Activated effector memory CD4-positive, alpha-beta T cell treated with Interleukin-2 at 50 U/mL for 16 hours (primary cell): Measurements from ENCODE around the gene OR2A12.
"Not testable (repeated sequence)": the region's sequence is repeated elsewhere in the genome, so short reads cannot be mapped to it uniquely, and the experiment has no call there.

Experiments
- DNase-seq: peaks from one replicate; pipeline ENCODE4 v3.0.0-alpha.2; 2020

OR2A12 gene, protein sequence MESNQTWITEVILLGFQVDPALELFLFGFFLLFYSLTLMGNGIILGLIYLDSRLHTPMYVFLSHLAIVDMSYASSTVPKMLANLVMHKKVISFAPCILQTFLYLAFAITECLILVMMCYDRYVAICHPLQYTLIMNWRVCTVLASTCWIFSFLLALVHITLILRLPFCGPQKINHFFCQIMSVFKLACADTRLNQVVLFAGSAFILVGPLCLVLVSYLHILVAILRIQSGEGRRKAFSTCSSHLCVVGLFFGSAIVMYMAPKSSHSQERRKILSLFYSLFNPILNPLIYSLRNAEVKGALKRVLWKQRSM

DNA sequence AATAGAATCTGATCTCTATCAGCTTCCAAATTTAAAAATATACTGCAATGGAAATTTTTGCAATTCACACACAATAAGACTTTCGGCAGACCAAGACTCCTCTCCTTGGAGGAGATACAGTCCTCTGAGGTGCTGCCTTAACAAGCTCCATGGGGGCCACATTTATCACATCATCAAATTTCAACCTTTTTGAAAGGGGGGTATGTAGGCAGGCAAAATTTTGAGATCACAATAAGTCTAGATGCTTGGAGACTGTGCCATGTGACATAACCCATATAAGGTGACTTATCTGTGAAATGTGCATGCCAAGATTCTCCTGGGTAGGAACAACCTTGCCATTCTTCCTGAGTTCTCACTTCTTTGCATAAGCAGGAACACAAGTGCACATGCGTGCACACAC, at the start of gene OR2A12:
Gene OR2A12 (plus strand): TSS at position 301 of the 400 bp plus-strand sequence. CDS start 8,830 bp downstream, outside the sequence.
- DNase-seq: no peak

DNA sequence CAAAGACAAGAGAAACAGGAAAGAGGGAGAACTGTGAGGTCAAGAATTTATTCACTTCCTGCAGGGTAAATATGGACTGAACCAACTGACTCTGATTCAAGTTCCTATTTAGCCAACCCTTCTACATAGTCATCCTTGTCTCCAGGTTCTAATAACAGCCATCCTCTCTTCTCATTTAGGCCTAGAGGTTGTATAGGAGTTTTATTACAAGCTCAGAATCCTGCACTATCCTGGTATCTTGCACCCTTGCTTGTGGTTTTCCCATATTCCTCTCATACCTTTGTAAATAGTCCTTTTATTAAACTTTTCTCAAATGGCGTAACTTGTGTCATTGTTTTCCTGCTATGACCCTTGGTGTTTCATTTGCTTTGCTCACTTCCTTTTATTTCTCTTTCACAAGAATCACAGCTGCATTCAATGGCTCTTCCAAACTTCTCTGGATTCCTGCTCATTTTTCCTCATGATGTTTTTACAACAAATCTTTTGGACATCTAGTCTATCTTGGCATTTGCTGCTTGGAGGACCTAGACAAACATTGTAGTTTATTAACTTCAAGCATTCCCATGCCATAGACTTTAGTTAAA, 49.7 kb upstream of the OR2A12 start:
- no peak for DNase-seq

DNA sequence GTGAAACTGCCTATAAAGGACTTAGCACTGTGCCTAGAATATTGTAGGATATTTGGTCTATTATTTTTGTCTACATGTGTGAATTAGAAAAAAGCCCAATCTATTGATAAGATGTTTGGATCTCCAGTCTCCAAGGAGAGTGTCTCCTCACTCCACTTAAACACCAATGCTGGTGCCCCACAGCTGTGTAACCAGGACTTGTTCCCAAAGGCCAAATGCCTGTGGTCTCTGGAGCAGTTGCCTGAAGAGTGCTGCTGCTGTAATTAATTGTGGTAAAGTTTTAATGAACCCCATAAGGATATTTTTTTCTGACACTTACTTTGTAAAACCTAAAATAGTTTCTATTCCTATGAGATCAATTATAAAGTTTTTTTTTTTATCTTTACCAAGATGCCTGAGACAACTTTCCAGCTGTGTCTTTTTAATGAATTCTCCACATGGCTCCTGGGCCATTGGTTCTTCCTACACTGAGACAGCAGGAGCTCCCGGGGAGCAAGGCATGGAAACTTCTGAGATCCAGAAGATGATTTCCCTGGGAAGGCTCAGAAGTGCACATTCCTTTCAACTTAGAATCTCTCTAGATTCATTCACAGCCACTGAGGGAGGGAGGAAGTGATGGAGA, 48.6 kb upstream of the OR2A12 start:
- DNase-seq: no peak

DNA sequence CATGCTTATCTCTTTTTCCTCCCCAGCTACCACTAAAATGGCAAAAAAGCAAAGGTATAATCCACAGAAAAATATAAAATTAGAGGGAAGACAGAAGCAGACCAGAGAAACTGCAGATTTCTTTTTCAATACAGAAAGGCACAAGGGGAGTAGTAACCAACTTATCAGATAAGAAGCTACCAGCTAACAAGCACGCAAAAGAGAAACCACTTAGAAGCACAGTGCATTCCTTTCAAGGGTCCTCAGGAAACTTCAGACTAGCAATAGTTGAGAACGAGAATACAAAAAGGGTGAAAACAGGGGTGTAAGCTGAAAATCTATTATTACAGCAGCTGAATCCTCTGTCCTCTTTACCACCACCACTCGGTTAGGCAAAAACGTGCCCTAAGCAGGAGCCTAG, 47.2 kb upstream of the OR2A12 start:
- no peak for DNase-seq

DNA sequence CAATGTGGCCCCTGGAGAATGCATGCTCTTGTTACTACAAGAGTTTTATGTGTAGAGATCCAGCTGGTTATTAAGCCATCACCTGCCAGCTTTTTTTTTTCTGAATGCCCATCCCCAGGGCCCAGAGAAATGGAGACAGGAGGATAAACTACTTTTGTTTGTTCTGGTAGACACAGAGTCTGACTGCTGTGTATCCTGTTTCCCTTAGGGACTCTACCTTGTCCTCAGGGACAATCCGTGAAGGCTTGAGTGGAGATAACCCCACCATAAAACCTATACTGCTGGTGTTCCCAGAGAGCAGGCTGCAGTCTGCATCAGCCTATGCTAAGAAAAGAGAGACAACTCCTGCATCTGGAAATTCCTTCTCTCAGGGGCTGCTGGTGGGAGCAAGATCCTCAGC, 37.4 kb upstream of the OR2A12 start, which contains the start of gene OR2A5:
Gene OR2A5 (plus strand): TSS at position 301 of the 400 bp plus-strand sequence. CDS start 1,454 bp downstream, outside the sequence.
- DNase-seq: no peak

DNA sequence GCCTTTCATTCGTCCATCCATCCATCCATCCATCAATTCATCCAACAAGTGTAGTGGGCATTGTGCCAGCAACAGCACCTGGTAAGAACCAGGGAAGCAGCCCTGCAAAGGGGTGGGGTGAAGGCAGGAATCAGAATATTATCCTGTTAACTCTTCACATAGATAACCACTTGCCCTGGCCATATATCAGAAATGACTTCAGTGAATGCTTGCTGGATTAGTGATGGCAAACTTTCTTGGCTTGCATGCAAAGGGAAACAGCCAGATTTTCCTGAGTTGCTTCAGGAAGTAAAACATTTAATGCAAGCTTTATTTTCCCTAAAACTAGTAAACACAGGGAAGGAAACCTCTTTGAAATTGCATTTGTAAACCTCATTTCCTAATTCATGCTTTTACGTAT, 36.6 kb upstream of the OR2A12 start:
- no peak for DNase-seq

DNA sequence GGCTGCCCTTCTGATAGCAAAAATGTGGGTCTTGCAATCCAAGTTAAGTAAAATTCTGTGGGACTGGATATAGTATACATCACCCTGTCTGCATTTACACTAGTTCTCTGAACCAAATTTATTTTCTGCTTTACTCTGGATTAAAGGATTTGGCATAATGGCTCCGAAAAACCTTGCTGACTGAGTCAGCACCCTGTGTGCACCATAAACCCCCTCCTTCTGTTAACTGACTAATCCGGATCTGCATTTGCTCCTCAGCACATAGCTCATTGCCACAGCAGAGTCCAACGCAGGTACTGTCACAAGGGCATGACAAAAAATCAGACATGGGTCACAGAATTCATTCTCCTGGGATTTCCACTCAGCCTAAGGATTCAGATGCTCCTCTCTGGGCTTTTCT, 36.0 kb upstream of the OR2A12 start:
- DNase-seq: no peak

DNA sequence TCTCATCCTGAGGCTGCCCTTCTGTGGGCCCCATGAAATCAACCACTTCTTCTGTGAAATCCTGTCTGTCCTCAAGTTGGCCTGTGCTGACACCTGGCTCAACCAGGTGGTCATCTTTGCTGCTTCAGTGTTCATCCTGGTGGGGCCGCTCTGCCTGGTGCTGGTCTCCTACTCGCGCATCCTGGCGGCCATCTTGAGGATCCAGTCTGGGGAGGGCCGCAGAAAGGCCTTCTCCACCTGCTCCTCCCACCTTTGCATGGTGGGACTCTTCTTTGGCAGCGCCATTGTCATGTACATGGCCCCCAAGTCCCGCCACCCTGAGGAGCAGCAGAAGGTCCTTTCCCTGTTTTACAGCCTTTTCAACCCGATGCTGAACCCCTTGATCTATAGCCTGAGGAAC, 35.2 kb upstream of the OR2A12 start:
- DNase-seq: not testable (repeated sequence)

DNA sequence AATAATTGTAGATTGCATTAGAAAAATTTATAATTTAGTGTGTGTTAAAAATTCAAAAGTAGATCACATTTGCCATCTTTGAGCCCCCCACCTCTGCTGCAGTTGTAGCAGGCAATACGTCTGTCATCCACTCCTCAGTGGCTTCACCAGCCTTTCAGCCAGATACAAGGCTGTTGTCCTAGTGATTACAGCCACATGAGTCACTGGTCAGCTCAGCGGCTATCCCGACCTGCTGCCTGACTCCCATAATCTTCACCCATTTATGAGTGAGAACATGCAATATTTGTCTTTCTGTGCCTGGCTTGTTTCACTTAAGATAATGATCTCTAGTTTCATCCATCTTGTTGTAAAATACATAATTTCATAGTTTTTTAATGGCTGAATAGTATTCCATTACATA, 28.1 kb upstream of the OR2A12 start:
- no peak for DNase-seq

DNA sequence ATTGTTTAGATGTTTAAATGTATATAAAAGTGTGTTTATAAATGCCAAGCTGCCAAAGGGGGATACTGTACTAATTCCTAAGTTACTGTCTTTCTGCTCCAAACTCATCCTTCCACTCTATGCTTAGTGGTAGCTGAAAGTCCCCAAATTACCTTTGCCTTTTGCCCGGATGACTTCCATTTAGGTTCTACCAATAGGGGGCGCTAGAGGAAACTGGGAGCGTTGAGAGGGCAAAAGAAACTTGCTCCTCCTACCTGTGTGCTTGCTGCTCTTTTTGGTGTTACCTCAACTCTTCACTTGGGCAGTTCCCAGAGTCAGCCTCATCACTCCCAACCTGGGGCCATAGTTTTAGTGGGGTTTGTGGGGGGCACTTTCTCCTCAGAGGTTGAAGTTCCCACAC, 22.4 kb upstream of the OR2A12 start:
- DNase-seq: no peak

DNA sequence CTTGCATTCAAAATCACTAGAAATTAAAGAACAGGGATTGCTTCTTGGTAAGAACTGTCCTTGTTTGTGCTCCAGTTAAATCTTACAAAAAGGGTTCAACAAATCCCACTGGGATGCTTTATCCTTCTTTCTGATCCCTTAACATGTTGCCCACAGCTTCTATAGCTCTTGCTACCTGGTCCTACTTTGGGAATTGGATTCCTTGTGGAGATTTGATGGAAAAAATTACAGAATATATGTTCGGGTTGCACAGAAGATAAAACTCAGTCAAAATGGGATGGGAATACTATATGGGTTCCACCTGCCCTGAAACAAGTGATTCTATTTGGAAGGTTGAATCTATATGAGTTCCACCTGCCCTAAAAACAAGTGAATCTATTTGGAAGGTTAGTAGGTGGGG, 16.6 kb upstream of the OR2A12 start, which contains the start of gene OR2A25:
Gene OR2A25 (plus strand): TSS at position 301 of the 400 bp plus-strand sequence. CDS start 4,409 bp downstream, outside the sequence.
- no peak for DNase-seq

DNA sequence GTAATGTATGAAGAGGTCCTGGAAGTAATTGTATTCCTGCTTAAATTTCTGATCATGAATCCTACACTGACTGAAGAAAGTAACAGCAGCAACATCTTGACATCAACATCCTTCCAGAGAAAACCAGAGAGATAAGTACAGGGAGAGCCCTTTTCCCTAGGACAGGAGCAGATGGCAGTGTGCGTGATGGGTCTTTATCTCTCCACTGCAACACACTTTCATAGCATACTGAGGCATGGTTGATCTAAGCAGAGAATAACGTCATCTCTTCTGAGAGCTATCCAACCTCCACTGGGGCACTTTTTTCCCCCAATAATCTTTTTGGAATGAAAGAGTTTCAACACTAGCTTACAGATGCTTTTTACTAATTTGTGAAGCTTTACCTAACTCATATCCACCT, 16.1 kb upstream of the OR2A12 start:
- DNase-seq: no peak

DNA sequence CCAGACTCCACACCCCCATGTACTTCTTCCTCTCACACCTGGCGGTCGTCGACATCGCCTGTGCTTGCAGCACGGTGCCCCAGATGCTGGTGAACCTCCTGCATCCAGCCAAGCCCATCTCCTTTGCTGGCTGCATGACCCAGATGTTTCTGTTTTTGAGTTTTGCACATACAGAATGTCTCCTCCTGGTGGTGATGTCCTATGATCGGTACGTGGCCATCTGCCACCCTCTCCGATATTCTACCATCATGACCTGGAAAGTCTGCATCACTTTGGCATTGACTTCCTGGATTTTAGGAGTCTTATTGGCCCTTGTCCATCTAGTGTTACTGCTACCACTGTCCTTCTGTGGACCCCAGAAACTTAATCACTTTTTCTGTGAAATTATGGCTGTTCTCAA, 11.7 kb upstream of the OR2A12 start:
- no peak for DNase-seq

DNA sequence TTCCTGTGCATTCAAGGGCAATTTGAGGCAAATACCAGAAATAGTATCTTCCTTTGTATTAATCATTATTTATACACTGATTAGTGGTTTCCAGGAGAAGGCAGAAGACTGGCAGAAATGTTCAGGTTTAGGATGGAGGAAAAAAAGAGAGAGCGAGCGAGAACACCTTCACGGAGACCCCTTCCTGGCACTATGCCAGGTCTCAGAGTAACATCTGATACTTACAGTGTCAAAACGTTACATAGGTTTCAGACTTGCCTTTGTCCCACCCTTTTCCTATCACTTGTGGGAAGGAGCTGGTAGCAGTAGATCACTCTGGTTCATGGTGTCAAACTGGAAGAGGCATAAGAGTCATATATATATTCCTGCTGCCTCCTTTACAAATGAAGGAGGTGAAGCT, 652 bp downstream of the OR2A12 start:
- DNase-seq: no peak

DNA sequence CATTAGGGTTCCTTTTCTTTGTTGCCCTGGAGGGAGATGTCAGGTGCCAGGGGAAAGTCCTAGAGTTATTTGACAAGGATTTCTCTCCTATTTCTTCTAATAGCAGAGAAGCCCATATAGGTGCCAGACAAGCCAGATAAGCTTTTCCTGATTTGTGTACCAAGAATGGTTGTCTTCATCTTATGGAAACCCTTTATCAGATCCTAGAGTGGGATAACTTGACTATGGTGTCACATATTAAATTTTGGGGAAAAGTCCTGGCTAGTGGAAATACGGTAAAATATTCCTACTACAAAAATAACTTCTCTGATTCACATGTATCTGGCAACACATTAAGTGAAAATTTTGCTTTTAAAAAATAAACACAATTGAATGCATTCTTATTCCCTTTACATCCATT, 1.2 kb downstream of the OR2A12 start:
- no peak for DNase-seq

DNA sequence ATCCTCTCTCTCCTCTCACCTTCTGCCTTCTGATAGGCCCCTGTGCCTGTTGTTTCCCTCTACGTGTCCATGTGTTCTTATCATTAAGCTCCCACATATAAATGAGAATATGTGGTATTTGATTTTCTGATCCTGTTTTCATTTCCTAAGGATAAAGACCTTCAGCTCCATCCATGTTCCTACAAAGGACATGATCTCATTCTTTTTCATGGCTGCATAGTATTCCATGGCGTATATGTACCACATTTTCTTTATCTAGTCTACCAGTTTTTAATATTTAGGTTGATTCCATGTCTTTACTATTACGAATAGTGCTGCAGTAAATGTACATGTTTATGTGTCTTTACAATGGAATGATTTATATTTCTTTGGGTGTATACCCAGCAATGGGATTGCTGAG, 4.6 kb downstream of the OR2A12 start:
- no peak for DNase-seq

DNA sequence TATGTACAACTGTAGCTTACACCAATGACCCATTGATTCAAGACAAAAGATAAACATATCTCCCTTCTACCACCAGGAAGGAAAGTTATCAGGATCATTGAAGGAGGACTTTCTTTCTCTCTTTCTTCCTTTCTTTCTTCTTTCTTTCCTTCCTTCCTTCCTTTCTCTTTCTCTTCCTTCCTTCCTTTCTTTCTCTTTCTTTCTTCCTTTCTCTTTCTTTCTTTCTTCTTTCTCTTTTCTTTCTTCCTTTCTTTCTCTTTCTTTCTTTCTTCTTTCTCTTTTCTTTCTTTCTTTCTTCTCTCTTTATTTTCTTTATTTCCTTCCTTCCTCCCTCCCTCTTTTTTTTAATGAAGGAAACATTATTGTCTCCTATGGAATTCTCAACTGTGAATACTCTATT, 12.7 kb downstream of the OR2A12 start:
- no peak for DNase-seq

DNA sequence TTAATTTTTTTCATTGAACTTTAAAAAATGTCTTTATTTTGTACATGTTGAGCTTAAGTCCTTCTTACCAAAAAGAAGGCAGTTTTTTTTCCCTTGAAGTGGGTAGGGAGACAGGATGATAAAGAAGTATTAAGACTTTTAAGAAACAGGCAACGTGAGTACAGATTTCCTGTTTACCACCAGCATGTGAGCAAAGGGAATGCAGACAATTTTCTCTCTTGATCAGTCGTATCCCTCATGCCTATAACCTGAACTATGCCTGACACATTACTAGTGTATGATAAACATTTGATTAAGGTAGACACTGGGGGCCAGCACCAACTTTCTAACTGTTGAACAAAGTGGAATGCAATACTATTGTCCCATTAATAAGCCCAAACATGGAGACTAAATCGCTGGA, 14.5 kb downstream of the OR2A12 start:
- DNase-seq: no peak

DNA sequence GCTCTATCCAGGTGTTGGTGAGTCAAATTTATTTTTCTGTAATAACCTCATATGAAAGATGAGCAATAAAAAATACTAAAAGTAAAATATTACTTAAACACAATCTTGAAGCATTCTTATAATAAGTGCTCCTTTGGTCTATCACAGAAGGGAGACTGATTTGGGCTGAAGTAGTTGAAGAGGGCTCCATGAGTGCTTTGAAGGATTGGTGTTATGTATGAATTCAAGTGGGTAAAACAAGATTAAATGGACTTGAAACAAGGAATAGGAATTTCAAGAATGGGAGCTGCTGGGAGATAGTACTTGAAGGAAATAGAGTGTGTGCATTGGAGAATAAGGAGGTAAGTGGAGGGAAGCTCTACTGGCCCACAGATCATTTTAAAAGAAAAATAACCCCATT, 16.0 kb downstream of the OR2A12 start:
- DNase-seq: no peak

DNA sequence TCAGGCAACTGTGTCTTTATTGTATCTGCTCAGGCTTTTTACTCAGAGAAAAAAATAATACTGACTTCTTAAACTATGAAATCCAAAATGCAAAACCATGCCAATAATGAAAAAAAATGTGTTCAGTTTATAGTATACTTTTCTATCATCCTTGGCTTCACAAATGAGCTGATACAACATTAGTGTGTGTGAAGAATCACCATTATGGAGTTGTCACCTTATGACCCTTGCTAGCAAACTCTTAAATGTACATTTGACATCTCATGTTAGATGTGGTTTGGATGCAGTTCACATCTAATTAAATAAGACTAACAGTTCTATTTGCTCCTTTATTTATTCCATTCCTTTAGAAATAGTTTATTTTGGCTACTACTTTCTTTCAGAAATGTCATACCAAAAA, 19.1 kb downstream of the OR2A12 start:
- DNase-seq: no peak

DNA sequence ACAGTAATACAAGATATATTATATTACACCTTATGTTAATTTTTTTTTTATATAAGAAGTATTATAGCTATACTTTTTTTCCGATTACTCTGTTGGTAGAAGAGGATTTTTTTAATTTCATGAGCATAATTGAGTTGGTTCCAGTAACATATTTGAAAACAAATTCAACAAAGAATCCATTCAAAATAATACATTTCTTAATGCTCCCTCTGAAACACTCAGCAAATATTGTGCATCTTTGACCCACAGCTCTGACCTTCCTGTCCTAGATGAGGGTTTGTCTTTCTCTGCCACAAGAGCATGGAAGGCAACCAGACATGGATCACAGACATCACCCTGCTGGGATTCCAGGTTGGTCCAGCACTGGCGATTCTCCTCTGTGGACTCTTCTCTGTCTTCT, 23.2 kb downstream of the OR2A12 start, which contains the start of gene OR2A2:
Gene OR2A2 (plus strand): TSS at position 301 of the 400 bp plus-strand sequence. CDS start 0 bp downstream, at position 301.
- no peak for DNase-seq

DNA sequence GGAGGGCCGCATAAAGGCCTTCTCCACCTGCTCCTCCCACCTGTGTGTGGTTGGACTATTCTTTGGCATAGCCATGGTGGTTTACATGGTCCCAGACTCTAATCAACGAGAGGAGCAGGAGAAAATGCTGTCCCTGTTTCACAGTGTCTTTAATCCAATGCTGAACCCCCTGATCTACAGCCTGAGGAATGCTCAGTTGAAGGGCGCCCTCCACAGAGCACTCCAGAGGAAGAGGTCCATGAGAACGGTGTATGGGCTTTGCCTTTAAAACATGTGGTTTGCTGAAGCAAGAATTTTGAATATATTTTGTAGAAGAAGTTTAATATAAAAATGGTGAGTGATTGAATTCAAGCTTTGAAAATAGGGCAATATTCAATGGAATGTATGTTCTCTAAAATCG, 24.2 kb downstream of the OR2A12 start:
- DNase-seq: no peak

DNA sequence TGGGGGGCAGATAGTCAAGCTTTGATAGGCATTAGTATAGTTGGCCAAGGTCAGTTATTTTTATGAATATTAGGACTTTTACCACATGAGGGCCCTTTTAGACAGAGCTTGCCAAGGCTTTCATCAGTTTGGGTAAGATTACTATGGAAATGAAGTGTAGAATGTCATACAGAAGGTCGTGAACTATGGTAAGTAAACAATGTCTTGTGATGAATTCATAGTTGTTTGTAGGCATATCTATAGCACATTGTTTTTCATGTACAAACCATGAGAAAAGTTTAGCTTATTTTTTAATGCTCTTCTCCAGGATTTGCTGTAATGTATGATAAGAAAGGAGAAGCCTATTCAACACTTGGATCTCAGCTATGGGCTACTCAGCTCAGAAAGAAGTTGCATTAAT, 27.6 kb downstream of the OR2A12 start:
- DNase-seq: no peak

DNA sequence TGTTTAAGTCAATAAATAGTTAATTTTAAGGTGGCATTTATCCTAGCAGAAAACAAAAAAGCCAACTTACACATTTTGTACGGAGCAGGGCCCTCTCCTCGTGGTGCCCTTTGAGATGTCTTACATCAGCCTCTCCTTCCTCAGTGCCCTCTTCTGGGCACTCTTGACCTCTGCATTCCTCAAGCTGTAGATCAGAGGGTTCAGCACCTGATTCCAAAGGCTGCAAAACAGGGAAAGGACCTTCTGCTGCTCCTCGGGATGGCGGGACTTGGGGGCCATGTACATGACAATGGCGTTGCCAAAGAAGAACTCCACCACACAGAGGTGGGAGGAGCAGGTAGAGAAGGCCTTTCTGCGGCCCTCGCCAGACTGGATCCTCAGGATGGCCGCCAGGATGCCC, 32.3 kb downstream of the OR2A12 start:
- no peak for DNase-seq
